ENCODE measurements around the gene BLTP3B.

DNA sequence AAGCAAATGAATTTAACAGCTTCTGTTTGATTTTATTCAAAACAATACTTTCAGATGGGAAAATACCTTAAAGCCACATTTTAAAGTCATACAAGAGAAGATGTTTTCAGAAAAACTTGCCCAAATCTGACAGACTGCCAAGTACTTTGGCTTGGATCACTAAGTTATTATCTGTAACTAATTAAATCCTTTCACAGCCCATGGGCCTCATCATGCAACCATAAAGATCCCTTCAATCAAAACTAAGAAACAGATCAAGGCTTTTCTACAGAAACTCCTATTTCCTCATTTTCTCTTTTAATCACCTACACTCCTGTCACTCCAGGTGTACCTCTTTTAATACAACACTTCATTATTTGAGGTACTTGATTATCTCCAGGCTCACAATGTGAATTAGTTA is 28.1 kb downstream of the BLTP3B start:
- TF ChIP-seq POLR2AphosphoS5 (IDR thresholded peaks at IDR 0.05) (no peak), POLR2A (IDR thresholded peaks at IDR 0.05; ENCODE audit: low read depth) (no peak), EP300 (IDR thresholded peaks at IDR 0.05) (no peak)
- TF ChIP-seq, protein P1, sequence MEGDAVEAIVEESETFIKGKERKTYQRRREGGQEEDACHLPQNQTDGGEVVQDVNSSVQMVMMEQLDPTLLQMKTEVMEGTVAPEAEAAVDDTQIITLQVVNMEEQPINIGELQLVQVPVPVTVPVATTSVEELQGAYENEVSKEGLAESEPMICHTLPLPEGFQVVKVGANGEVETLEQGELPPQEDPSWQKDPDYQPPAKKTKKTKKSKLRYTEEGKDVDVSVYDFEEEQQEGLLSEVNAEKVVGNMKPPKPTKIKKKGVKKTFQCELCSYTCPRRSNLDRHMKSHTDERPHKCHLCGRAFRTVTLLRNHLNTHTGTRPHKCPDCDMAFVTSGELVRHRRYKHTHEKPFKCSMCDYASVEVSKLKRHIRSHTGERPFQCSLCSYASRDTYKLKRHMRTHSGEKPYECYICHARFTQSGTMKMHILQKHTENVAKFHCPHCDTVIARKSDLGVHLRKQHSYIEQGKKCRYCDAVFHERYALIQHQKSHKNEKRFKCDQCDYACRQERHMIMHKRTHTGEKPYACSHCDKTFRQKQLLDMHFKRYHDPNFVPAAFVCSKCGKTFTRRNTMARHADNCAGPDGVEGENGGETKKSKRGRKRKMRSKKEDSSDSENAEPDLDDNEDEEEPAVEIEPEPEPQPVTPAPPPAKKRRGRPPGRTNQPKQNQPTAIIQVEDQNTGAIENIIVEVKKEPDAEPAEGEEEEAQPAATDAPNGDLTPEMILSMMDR (IDR thresholded peaks at IDR 0.05), result no peak
